ENCODE results near the gene TRIB2. TPM values are rescaled to one million over a fixed set of nuclear protein-coding genes. Genes with fewer than 3 reads are reported as not detected.

TRIB2 gene
- total RNA-seq, 1 donor from 2014 or later: 14.2 TPM

DNA sequence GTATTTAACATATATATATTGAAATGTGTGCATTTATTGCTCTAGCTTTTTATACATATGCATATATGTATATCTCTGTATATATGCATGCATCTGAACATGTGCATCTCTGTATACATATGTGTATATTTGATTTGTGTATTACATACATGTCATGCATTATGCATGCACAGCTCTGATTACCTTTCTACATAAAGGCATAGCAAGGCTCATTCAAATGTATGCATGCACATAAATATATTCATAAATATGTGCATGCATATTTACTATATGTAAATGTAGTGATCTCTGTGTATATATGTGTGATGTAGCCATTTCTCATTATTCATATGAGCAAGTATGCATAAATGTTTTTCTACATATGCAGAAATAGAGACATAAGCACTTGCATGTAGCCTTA lies 64.6 kb downstream of the TRIB2 start:
- no peak overlapping the region for H3K4me3 ChIP-seq (ENCODE audit: low read depth, low read length)
- TF ChIP-seq, protein P1, sequence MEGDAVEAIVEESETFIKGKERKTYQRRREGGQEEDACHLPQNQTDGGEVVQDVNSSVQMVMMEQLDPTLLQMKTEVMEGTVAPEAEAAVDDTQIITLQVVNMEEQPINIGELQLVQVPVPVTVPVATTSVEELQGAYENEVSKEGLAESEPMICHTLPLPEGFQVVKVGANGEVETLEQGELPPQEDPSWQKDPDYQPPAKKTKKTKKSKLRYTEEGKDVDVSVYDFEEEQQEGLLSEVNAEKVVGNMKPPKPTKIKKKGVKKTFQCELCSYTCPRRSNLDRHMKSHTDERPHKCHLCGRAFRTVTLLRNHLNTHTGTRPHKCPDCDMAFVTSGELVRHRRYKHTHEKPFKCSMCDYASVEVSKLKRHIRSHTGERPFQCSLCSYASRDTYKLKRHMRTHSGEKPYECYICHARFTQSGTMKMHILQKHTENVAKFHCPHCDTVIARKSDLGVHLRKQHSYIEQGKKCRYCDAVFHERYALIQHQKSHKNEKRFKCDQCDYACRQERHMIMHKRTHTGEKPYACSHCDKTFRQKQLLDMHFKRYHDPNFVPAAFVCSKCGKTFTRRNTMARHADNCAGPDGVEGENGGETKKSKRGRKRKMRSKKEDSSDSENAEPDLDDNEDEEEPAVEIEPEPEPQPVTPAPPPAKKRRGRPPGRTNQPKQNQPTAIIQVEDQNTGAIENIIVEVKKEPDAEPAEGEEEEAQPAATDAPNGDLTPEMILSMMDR (conservative IDR thresholded peaks at IDR 0.05; ENCODE audit: low read depth, low read length): no peak
- no peak for DNase-seq (ENCODE audit: low read depth)

- no peak overlapping the region for H3K4me3 ChIP-seq (ENCODE audit: low read depth, low read length)
- TF ChIP-seq, protein P1 (conservative IDR thresholded peaks at IDR 0.05; ENCODE audit: low read depth, low read length): no peak
- no peak for DNase-seq (ENCODE audit: low read depth)
These were observed 71.4 kb downstream of the TRIB2 start for GRCh38 chr2:12787891-12788801.

DNA sequence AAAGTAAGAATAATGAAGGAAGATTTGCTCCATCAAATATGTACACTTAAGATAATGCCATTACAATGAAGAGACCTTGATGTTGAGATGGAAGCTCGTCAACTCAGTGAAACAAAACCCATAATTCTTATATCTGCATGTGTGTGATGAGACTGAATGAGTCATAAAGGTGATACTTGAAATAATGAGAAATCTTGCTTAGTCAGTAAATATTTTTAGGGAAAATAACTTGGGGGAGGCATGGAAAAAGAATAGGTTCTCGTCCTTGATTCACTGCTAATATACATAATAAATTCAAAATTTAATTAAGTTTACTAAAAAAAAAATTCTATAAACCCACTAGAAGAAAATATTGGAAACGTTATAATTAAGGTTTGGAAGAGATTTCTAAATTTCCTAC lies 75.2 kb downstream of the TRIB2 start:
- no peak for DNase-seq (ENCODE audit: low read depth)
- TF ChIP-seq, protein P1 (conservative IDR thresholded peaks at IDR 0.05; ENCODE audit: low read depth, low read length): no peak
- no peak overlapping the region for H3K4me3 ChIP-seq (ENCODE audit: low read depth, low read length)

Measured in epithelial cell of proximal tubule (primary cell).